IPS-NIHi7 (cell line): ENCODE data around the gene MID1.

ENCODE experiments used
- DNase-seq: peaks from one replicate; pipeline ENCODE4 v3.0.0; 2012; ENCODE audit warnings: mixed read lengths; ENCODE audit errors: extremely low spot score

Gene MID1

GRCh38 chrX:10495677-10496076 is 124.7 kb downstream of the MID1 start:
- DNase-seq: no peak

- DNase-seq: no peak
These were observed 128.1 kb downstream of the MID1 start for GRCh38 chrX:10492250-10492649.

DNA sequence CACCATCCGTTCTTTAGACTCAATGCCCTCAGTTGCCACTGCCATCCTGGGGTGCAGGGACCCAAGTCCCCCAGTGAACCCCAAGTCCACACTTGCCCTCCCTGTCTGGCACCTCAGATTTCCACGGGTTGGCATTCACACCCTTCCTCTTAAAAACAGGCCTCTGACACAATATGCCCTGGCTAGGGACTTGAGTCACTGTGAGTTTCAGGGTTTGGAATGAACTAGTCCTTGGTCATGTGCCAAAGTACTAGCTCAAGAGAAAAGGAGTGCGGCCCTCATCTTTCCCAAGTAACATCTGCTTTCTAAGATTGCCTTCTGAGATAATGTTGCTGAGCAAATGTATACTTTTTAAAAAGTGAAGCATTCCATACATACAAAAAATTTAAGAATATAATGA is 134.0 kb downstream of the MID1 start:
- no peak for DNase-seq

DNA sequence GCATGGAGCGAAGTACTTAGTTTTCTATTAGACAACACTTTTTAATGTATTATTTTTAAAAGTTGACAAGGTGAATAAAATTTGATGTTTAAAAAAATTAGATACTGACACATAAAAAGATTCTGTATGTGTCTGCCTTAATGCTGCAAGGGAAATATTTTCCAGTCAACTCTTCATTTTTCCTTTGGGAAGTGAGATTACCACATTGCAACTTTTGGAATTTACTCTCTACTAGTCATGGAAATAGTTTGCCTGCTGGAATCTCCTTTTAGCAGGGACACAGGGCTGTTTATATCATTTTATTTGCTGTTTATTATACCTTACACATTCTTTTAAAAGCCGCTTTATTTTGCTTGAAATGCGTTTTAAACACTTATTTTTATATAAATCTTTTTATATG is 135.1 kb downstream of the MID1 start:
- DNase-seq: no peak

DNA sequence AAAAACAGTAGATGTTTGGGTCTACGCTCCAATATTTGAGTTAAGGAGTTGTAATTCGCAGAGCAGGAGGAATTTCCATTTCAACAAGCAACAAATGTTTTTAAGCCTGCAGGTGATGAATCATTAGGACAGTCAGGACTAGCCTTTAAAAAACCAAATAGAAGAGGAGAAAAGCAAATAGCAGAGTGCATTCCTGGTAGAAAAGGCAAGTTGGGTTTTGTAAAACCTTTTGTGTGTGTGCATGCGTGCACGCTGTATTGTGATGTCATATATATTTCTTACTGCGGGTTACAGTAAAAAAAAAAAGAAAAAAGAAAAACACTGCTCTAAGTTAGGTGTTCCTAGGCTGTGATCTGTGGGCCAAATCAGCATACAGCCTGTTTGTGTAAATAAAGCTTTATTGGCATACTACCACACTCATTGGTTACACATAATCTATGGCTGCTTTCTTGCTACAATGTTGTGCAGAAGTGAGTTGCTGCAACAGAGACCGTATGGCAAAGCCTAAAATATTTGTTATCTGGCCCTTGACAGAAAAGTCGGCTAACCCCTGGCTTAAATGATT is 135.6 kb downstream of the MID1 start:
- DNase-seq: no peak

DNA sequence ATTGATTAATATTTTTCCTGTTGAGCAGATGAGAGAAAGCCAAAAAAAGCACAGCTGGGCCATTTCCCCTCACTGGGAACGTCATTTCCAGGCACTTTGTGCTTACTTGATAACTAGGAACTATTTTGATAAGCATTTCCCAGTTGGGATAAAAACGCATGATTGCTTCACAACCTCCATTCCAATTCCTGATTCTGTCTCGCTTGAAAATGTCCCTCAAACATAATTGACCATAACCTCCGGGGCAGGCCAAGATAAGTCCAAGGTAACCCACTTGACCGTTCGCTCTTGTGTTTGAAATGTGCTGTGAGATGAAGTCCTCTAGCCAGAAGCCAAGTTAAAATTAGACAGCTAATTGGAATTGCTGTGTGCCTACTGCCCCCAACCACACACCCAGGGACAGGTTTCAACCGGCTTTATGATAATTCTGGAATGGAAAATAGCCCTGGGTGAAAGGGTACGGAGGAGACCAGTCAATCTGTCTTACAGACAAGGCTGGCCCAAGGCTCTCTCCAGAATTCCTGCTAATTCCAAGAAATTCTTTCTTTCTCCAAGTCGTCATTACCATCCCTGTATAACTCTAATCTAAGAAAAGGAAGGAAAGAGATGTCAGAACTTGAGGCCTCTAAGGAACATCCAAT is 137.1 kb downstream of the MID1 start:
- no peak for DNase-seq

- DNase-seq: no peak
These were observed 137.7 kb downstream of the MID1 start for GRCh38 chrX:10482708-10483107.

- no peak for DNase-seq
These were observed 138.1 kb downstream of the MID1 start for GRCh38 chrX:10482261-10482660.

- DNase-seq: no peak
These were observed 139.5 kb downstream of the MID1 start for GRCh38 chrX:10480861-10481260.

DNA sequence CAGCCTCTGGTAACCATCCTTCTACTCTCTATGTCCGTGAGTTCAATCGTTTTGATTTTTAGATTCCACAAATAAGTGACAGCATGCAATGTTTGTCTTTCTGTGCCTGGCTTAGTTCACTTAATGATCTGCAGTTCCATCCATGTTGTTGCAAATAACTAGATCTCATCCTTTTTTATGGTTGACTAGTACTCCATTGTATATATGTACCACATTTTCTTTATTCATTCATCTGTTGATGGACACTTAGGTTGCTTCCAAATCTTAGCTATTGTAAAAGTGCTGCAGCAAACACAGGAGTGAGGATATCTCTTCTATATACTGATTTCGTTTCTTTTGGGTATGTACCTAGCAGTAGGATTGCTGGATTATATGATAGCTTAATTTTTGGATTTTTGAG is 140.9 kb downstream of the MID1 start:
- no peak for DNase-seq

DNA sequence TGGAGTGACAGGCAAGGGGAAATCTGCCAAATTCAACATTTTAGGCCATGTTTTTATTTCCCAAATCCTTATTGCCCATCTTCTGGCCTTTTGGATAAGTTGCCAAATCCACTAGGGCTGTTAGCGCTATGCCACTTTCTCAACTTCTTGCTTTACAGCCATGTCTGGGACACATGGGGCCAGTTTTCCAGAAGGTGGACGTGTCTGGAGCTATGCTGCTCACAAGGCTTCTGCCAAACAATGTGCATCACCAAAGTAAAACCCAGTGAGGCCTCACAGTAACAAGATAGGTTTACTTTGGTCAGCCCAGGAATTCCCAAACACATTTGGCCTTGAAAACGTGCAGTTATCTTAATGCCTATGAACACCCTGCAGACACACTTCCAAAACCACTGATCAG is 142.9 kb downstream of the MID1 start:
- no peak for DNase-seq

- no peak for DNase-seq
These were observed 145.3 kb downstream of the MID1 start for GRCh38 chrX:10474913-10475568.

DNA sequence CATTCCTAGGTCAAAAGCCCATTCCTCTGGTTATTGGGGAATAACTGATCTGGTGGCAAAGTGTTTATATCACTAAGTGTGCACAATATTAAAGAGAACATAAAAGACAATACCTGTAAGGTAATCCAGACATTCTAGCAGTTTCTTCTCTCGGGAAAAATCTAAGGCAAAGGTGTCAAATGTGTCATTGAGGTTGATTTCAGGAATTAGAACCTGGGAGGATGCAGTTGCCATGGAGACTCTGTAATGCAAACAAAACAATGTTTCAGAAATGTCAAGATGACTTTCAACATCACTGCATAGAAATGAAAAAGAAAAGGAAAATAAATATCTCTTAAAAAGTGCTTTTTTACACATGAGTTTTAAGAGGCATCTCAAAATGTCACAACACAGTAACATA is 145.9 kb downstream of the MID1 start:
- DNase-seq: no peak

DNA sequence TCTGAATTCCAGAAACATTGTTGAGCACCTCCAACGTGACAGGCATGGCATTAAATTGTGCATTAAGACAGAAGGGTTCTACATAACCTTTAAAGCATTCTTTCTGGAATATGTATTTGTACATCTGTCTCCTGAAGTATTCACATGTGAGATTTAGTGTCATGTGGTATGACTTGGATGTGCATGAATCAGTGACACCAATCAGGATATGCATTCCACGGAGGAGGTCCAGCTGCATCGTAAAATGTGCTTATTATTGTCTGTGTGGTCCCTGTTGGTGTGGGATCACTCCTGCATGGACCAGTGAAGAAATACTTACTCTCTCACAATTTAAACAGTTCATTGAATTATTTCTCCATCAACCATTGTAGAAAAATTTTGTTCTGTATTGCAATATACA is 149.0 kb downstream of the MID1 start:
- DNase-seq: no peak

DNA sequence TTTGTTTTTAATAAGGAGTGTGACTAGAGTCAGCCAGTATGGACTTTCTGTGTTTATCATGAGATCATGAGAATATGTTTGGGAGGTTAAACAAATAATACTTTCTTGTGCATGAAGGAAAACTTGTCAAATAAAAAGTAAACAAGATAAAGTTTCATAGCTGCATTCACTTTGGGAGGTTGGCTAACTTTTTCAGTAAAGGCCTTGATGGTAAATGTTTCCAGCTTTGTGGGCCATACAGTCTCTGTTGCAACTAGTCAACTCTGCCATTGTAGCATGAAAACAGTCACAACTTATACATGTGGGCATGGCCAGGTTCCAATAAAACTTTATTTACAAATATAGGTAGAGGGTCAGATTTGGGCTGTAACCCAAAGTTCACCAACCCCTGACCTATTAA is 150.4 kb downstream of the MID1 start:
- no peak for DNase-seq

DNA sequence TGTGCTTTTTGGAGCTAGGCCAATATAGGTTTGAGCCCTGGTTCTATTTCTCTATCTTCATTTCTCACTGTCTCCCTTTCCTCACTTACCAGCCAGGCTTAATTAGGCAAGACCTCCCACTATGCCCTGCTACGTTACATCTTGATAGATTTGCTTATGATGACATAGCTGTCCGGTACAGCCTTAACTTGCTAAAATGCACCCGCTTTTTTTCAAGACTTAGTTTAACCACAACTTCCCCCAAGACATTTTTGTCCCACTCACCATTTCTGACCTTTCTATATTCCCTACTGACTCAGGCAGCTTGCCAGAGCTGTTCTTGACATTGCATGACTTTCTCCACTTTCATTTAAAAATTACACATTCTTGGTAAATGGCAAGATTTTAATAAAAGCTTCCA is 152.6 kb downstream of the MID1 start:
- no peak for DNase-seq

DNA sequence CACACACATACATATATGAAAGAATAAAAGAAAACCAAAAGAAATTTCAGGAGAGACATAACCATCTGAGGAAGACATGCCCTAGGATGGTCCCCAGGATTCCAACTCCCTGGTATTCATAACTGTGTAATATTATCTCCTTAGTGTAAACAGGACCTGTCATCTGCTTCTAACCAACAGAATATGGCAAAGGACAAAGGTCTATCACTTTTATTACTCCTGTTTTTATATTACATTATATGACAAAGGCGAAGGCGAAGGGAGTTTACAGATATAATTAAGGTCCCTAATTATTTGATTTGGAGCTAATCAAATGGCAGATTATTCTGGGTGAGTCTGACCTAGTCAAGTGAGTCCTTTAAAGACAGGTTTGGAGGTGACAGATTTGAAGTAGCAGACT is 155.1 kb downstream of the MID1 start:
- DNase-seq: no peak

GRCh38 chrX:10457092-10457491 is 163.3 kb downstream of the MID1 start:
- no peak for DNase-seq

GRCh38 chrX:10453945-10454344 is 166.4 kb downstream of the MID1 start:
- DNase-seq: no peak

- DNase-seq: no peak
These were observed 169.4 kb downstream of the MID1 start for GRCh38 chrX:10450959-10451355.

GRCh38 chrX:10450229-10450958 is 170.0 kb downstream of the MID1 start:
- no peak for DNase-seq

DNA sequence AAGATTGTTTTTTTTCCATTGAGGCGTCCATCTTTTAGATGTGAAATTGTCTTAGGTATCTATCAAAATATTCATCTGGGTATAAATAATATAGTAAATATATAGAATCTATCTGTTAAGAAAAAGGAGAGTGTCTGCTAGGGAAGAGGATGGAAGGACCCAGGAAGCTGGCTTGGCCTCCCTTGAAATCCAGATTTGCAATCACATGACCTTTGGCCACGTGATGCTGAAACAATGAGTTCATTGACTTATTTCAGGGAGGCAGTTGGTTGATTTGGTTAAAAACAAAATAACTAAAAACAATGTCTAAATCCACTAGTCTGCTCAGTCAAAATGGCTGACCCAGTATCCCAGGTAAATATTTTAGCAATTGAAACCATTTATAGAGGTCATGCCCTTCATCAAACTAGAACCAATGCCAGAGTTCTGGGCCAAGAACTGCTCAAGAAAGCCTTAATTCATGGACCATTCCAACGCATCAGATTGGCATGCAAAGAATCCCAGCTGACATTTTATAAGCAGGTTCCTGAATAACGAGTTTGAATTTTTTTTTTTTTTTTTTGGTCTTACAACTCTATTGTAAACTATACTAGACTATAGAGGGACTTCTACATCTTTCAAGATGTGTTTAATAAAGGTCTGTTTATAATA is 172.7 kb downstream of the MID1 start:
- no peak for DNase-seq
